ENCODE measurements around the gene PRKCG. TPM values are rescaled to one million over a fixed set of nuclear protein-coding genes. Genes with fewer than 3 reads are reported as not detected.

The PRKCG gene
- total RNA-seq, 1 donor from 2014 or later: not detected

DNA sequence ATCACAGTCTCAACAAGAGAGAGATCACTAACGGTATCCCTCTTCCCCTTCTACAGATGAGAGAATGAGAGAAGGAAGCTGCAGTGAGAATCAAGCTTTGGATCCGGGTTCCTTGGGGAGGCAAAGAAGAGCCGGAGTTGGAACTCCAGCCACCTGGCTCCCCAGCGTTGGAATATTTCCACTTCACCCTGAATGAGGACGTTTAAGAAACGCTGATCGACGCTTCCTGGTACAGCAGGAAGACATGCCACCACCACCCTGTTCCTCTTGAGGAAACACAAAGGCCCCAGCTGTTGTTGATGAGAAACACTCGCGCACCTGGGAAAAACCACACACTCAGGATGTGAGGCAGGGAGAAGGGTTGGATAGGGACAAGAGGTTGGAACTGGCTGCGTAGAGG lies 69.4 kb downstream of the PRKCG start:
- Histone ChIP-seq H3K9me3 (no peaks in the 10 kb centered on the region), H3K36me3 (no peaks in the 10 kb centered on the region), H3K4me3 (no peak overlapping the region), H3K4me1 (no peaks in the 10 kb centered on the region), H3K27me3 (peaks cover 16% of the 10 kb centered on the region), H3K27ac (no peak overlapping the region)
- TF ChIP-seq, protein P1, sequence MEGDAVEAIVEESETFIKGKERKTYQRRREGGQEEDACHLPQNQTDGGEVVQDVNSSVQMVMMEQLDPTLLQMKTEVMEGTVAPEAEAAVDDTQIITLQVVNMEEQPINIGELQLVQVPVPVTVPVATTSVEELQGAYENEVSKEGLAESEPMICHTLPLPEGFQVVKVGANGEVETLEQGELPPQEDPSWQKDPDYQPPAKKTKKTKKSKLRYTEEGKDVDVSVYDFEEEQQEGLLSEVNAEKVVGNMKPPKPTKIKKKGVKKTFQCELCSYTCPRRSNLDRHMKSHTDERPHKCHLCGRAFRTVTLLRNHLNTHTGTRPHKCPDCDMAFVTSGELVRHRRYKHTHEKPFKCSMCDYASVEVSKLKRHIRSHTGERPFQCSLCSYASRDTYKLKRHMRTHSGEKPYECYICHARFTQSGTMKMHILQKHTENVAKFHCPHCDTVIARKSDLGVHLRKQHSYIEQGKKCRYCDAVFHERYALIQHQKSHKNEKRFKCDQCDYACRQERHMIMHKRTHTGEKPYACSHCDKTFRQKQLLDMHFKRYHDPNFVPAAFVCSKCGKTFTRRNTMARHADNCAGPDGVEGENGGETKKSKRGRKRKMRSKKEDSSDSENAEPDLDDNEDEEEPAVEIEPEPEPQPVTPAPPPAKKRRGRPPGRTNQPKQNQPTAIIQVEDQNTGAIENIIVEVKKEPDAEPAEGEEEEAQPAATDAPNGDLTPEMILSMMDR (IDR thresholded peaks at IDR 0.05): no peak
- intact Hi-C loops (cut with DNase I): no loop called here
- ATAC-seq: no peak
- peak; percentile 2 for DNase-seq

DNA sequence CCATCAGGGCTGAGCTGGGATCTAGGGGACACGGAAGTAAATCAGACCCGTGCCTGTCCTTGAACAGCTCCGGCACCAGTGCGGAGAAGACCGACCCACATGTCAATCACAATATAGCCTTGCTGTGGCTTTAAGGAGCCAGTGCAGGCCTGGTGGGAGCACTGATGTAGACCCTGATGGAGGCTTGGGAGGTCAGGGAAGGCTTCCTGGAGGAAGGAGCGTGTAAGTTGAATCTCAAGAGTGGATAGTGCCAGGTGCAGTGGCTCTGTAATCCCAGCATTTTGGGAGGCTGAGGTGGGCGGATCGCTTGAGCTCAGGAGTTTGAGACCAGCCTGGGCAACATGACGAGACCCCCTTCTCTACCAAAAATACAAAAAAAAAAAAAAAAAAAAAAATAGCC lies 70.0 kb downstream of the PRKCG start:
- intact Hi-C loops (cut with DNase I): no loop called here
- peaks cover 17% of the 10 kb centered on the region for H3K27me3 ChIP-seq
- H3K4me3 ChIP-seq: no peak overlapping the region
- no peak overlapping the region for H3K27ac ChIP-seq
- TF ChIP-seq, protein P1 (IDR thresholded peaks at IDR 0.05): no peak
- ATAC-seq (no peak), DNase-seq (peak; percentile 15)
- no peaks in the 10 kb centered on the region for H3K9me3 ChIP-seq
- no peaks in the 10 kb centered on the region for H3K36me3 ChIP-seq
- H3K4me1 ChIP-seq: no peaks in the 10 kb centered on the region

DNA sequence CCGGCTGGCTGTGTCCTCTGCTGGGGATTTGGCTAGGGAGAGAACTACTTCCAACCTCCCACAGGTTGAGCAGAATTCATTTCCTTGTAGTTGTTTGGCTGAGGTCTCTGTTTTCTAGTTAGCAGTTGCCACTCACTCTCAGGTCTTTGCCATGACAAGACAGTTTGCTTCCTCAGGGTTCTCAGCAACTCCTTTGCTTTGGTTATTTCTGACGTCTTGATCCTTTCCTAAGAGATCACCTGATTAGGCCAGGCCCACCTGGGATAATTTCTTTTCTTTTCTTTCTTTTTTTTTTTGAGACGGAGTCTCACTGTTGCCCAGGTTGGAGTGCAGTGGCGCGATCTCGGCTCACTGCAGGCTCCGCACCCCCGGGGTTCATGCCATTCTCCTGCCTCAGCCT lies 71.4 kb downstream of the PRKCG start:
- DNase-seq (peak; percentile 30), ATAC-seq (no peak)
- TF ChIP-seq, protein P1 (IDR thresholded peaks at IDR 0.05): no peak
- Histone ChIP-seq H3K36me3 (no peaks in the 10 kb centered on the region), H3K27ac (no peak overlapping the region), H3K9me3 (no peaks in the 10 kb centered on the region), H3K4me1 (no peaks in the 10 kb centered on the region), H3K4me3 (no peak overlapping the region), H3K27me3 (peaks cover 28% of the 10 kb centered on the region)
- intact Hi-C loops (cut with DNase I): no loop called here

Other genes with a start within 250 kb of the PRKCG start
- 4.0 TPM for gene NLRP12, start 57.9 kb upstream of the PRKCG start, total RNA-seq
- 131 TPM for gene MYADM, start 14.3 kb upstream of the PRKCG start, total RNA-seq
- gene CACNG7, start 27.1 kb downstream of the PRKCG start, total RNA-seq: not detected
- 0.12 TPM for gene CACNG8, start 80.7 kb downstream of the PRKCG start, total RNA-seq
- gene CACNG6, start 109.4 kb downstream of the PRKCG start, total RNA-seq: not detected
- gene VSTM1, start 181.7 kb downstream of the PRKCG start, total RNA-seq: 1.1 TPM
- gene TARM1, start 199.2 kb downstream of the PRKCG start, total RNA-seq: not detected
- 59.5 TPM for gene OSCAR, start 218.6 kb downstream of the PRKCG start, total RNA-seq
- 115 TPM for gene NDUFA3, start 220.7 kb downstream of the PRKCG start, total RNA-seq
- 19.5 TPM for gene TFPT, start 233.5 kb downstream of the PRKCG start, total RNA-seq
- 44.9 TPM for gene PRPF31, start 233.6 kb downstream of the PRKCG start, total RNA-seq

Data from upper lobe of right lung (tissue), 1 donor.